Panc1 (cell line): ENCODE results near the gene TACC2. TPM values are rescaled to one million over a fixed set of nuclear protein-coding genes. Genes with fewer than 3 reads are reported as not detected.

ENCODE experiments used
- ATAC-seq: fragments of 200-7000 bp; cut with Tn5 transposase; 2 replicates; pipeline ENCODE4 v1.9.1; 2020; ENCODE audit warnings: mild to moderate bottlenecking, moderate library complexity
- BruUV-seq: library from RNA; stranded (reverse); fragments of 400-500 nt; replicated peaks from 2 replicates; lab custom pipeline; 2021; lab: Mats Ljungman, UMichigan
- CTCF ChIA-PET: fragments of 300-600 bp; sonication (Branson Sonifier 250); formaldehyde crosslinking; loops from one replicate; lab custom pipeline; 2022; ENCODE audit warnings: antibody characterized with exemption; lab: Charles Lee
- POLR2A ChIA-PET: fragments of 300-600 bp; sonication (Branson Sonifier 250); formaldehyde crosslinking; loops from one replicate; lab custom pipeline; 2022; ENCODE audit warnings: antibody characterized with exemption; lab: Charles Lee
- DNase-seq: peaks from one replicate; pipeline ENCODE4 v3.0.0-alpha.2; 2010; ENCODE audit warnings: low read depth, low spot score
- H3K27ac ChIP-seq: 2 replicates; pipeline ENCODE4 v1.5.1; 2011; ENCODE audit warnings: mild to moderate bottlenecking, low read length, inconsistent platforms
- H3K27me3 ChIP-seq: fragments of 200-500 bp; sonication (Bioruptor generic); 2 replicates; pipeline ENCODE4 v1.6.0; 2014; ENCODE audit warnings: low read length, inconsistent platforms; ENCODE audit not compliant: control insufficient read depth, insufficient read depth
- H3K36me3 ChIP-seq: fragments of 200-500 bp; sonication (Bioruptor generic); 2 replicates; pipeline ENCODE4 v1.5.1; 2014; ENCODE audit warnings: inconsistent platforms, mild to moderate bottlenecking, low read length, moderate library complexity; ENCODE audit not compliant: control insufficient read depth, insufficient read depth
- H3K4me1 ChIP-seq: 2 replicates; pipeline ENCODE4 v1.5.1; 2011; ENCODE audit warnings: inconsistent platforms, mild to moderate bottlenecking, low read length, moderate library complexity; ENCODE audit not compliant: control insufficient read depth, insufficient read depth
- H3K4me3 ChIP-seq, 2 experiments: 2 replicates each; pipeline ENCODE4 v1.5.1; 2011 to 2012; ENCODE audit warnings: low read depth in 2 of 2, low read length in 2 of 2, mild to moderate bottlenecking in 2 of 2, inconsistent platforms in 1 of 2, moderate library complexity in 1 of 2
- H3K9me3 ChIP-seq: fragments of 200-500 bp; sonication (Bioruptor generic); 2 replicates; pipeline ENCODE4 v1.5.1; 2014; ENCODE audit warnings: low read depth, mild to moderate bottlenecking, inconsistent platforms, low read length, moderate library complexity; ENCODE audit not compliant: control insufficient read depth, insufficient read depth
- POLR2AphosphoS5 ChIP-seq: IDR thresholded peaks from 2 replicates; pipeline ENCODE4 v1.6.1; 2012; ENCODE audit warnings: mild to moderate bottlenecking, low read depth, low read length, moderate library complexity
- SIN3A ChIP-seq: IDR thresholded peaks from 2 replicates; pipeline ENCODE4 v1.6.1; 2012; ENCODE audit warnings: low read depth, mild to moderate bottlenecking, low read length, moderate library complexity, borderline replicate concordance; ENCODE audit not compliant: insufficient read depth
- TCF7L2 ChIP-seq: IDR thresholded peaks from 2 replicates; pipeline ENCODE4 v1.6.1; 2011; ENCODE audit warnings: mild to moderate bottlenecking, low read depth, low read length, inconsistent platforms
- in situ Hi-C: cut with HindIII; loops from 2 replicates; pipeline ENCODE4 v1.10.0; 2016; ENCODE audit warnings: low sequenced_read_pairs, low pct_unique_long_range_greater_than_20kb
- intact Hi-C: fragments of 100-400 bp; cut with micrococcal nuclease; formaldehyde crosslinking; loops from one replicate; pipeline ENCODE4 v1.10.0; 2022; ENCODE audit not compliant: unreplicated experiment
- total RNA-seq: library from RNA; stranded (reverse); gene quantifications from one replicate; pipeline ENCODE4 v1.2.1, GENCODE V29; 2021; ENCODE audit not compliant: unreplicated experiment
- TF ChIP-seq, protein P1 (sequence below): fragments of 450-650 bp; IDR thresholded peaks from 2 replicates; pipeline ENCODE4 v1.5.1; 2017; ENCODE audit warnings: mild to moderate bottlenecking
- TF ChIP-seq, protein P2 (sequence below), 2 experiments: IDR thresholded peaks; 2 replicates each; pipeline ENCODE4 v1.6.1; 2011 to 2012; ENCODE audit warnings: low read depth in 2 of 2, control low read depth in 1 of 2, low read length in 1 of 2, mild to moderate bottlenecking in 1 of 2, moderate library complexity in 1 of 2; ENCODE audit not compliant: insufficient read depth in 1 of 2

The TACC2 gene
- total RNA-seq, 1 experiment from 2014 or later = 133 TPM

DNA sequence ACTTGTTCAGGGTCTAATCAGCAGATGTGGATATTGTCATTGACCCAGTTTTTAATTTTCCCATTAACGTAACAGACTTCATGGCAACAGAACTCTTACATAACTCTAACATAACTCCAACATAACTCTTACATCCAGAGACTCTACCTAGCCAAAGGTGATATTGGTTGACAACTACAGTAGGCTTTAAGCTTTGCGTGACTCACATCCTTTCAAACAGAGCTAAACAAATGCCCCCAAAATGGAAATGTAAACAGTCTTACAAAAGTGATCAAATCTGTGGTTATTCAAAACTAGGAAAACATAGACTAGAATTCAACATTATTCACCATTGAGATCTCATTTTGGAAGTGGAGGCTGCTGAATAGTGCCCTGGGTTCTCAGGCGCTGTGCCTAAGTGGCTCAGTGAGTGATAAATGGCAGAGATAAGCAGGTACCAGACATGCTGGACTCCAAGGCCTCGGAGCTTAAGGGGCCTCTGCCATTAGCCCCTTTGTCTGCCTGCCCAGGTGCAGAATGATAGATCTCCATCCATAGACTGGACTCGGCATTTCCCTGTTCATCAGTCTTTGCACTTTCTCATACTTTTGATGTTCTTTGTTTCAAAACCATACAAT, 247.8 kb downstream of the TACC2 start:
- in situ Hi-C loops (no loop called here), intact Hi-C loops (no loop called here)
- H3K4me1 ChIP-seq = no peaks in the 10 kb centered on the region
- peaks cover 23% of the 10 kb centered on the region for H3K36me3 ChIP-seq
- no TSS peak for BruUV-seq
- H3K27me3 ChIP-seq = no peaks in the 10 kb centered on the region
- TF ChIP-seq, protein P1, sequence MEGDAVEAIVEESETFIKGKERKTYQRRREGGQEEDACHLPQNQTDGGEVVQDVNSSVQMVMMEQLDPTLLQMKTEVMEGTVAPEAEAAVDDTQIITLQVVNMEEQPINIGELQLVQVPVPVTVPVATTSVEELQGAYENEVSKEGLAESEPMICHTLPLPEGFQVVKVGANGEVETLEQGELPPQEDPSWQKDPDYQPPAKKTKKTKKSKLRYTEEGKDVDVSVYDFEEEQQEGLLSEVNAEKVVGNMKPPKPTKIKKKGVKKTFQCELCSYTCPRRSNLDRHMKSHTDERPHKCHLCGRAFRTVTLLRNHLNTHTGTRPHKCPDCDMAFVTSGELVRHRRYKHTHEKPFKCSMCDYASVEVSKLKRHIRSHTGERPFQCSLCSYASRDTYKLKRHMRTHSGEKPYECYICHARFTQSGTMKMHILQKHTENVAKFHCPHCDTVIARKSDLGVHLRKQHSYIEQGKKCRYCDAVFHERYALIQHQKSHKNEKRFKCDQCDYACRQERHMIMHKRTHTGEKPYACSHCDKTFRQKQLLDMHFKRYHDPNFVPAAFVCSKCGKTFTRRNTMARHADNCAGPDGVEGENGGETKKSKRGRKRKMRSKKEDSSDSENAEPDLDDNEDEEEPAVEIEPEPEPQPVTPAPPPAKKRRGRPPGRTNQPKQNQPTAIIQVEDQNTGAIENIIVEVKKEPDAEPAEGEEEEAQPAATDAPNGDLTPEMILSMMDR = no peak
- TF ChIP-seq POLR2AphosphoS5 (no peak), SIN3A (no peak), TCF7L2 (no peak)
- TF ChIP-seq, protein P2, sequence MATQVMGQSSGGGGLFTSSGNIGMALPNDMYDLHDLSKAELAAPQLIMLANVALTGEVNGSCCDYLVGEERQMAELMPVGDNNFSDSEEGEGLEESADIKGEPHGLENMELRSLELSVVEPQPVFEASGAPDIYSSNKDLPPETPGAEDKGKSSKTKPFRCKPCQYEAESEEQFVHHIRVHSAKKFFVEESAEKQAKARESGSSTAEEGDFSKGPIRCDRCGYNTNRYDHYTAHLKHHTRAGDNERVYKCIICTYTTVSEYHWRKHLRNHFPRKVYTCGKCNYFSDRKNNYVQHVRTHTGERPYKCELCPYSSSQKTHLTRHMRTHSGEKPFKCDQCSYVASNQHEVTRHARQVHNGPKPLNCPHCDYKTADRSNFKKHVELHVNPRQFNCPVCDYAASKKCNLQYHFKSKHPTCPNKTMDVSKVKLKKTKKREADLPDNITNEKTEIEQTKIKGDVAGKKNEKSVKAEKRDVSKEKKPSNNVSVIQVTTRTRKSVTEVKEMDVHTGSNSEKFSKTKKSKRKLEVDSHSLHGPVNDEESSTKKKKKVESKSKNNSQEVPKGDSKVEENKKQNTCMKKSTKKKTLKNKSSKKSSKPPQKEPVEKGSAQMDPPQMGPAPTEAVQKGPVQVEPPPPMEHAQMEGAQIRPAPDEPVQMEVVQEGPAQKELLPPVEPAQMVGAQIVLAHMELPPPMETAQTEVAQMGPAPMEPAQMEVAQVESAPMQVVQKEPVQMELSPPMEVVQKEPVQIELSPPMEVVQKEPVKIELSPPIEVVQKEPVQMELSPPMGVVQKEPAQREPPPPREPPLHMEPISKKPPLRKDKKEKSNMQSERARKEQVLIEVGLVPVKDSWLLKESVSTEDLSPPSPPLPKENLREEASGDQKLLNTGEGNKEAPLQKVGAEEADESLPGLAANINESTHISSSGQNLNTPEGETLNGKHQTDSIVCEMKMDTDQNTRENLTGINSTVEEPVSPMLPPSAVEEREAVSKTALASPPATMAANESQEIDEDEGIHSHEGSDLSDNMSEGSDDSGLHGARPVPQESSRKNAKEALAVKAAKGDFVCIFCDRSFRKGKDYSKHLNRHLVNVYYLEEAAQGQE (IDR thresholded peaks at IDR 0.05; ENCODE audit: insufficient read depth in 1 of 2, low read depth in 2 of 2, low read length in 1 of 2) = no peak
- ATAC-seq = no peak
- DNase-seq = no peak
- no peak overlapping the region for H3K4me3 ChIP-seq
- ChIA-PET POLR2A (no interaction called here), CTCF (no interaction called here)
- H3K27ac ChIP-seq = no peak overlapping the region
- no peaks in the 10 kb centered on the region for H3K9me3 ChIP-seq

DNA sequence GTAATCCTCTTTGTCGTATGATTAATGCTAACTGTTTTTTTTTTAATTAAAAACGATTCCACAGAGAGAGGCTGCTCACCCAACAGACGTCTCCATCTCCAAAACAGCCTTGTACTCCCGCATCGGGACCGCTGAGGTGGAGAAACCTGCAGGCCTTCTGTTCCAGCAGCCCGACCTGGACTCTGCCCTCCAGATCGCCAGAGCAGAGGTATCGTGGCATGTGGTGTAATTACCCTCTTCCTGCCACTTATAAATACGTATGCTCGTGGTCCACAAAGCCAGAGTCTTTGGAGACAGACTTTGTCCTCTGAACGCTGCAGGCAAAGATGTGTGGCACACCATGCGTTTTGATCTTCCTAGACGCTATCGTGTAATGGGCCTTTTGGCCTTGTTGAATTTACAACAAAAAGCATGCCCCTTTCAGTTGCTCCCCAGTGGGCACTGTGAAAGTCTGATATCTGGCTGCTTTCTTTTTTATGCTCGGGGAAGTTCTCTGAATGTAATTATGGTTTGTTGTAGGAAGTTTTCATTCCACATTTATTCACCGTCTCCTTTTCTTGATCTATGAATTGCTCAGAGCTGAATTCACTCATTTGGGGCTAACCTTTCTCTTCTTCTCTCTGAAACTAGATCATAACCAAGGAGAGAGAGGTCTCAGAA, 248.5 kb downstream of the TACC2 start:
- no peaks in the 10 kb centered on the region for H3K27me3 ChIP-seq
- CTCF ChIA-PET = no interaction called here
- peaks cover 23% of the 10 kb centered on the region for H3K36me3 ChIP-seq
- H3K9me3 ChIP-seq = no peaks in the 10 kb centered on the region
- ATAC-seq (no peak), DNase-seq (no peak)
- in situ Hi-C loops (no loop called here), intact Hi-C loops (no loop called here)
- TF ChIP-seq, protein P1 = no peak
- TF ChIP-seq TCF7L2 (no peak), POLR2AphosphoS5 (no peak), SIN3A (no peak)
- TF ChIP-seq, protein P2 (IDR thresholded peaks at IDR 0.05; ENCODE audit: insufficient read depth in 1 of 2, low read depth in 2 of 2, low read length in 1 of 2) = no peak
- BruUV-seq = no TSS peak
- no peak overlapping the region for H3K4me3 ChIP-seq
- POLR2A ChIA-PET = no interaction called here
- no peaks in the 10 kb centered on the region for H3K4me1 ChIP-seq
- no peak overlapping the region for H3K27ac ChIP-seq
